K562 (cell line): ENCODE data around the gene AP3S2. TPM values are rescaled to one million over a fixed set of nuclear protein-coding genes. Genes with fewer than 3 reads are reported as not detected.

Experiments
- ATAC-seq: fragments of 200-7000 bp; cut with Tn5 transposase; 3 replicates; pipeline ENCODE4 v1.9.1; 2020; ENCODE audit warnings: moderate library complexity
- BruUV-seq: library from RNA; stranded (reverse); fragments of 400-500 nt; replicated peaks from 2 replicates; lab custom pipeline; 2021; lab: Mats Ljungman, UMichigan
- CTCF ChIA-PET: fragments of 300-600 bp; formaldehyde crosslinking; extraction: SDS; loops from one replicate; lab custom pipeline; 2021; ENCODE audit warnings: low intra/inter-chr PET ratio; lab: Yijun Ruan, JAX
- POLR2A ChIA-PET: fragments of 300-600, 350-650 bp; sonication (Branson Sonifier 250); formaldehyde crosslinking; extraction: SDS; loops from one replicate; lab custom pipeline; 2021; ENCODE audit warnings: antibody characterized with exemption, inconsistent platforms; lab: Yijun Ruan, JAX
- DNase-seq, 4 experiments: peaks; one replicate each; pipeline versions ENCODE4 v3.0.0 to v3.0.0-alpha.2; 2011 to 2018; ENCODE audit warnings: low spot score in 3 of 4, mixed read lengths in 3 of 4; ENCODE audit errors: extremely low read depth in 1 of 4
- FAIRE-seq: peaks from 2 replicates; lab custom pipeline; 2011; peaks lifted over from hg19 to GRCh38; lab: Jason Lieb, UNC
- H2AFZ ChIP-seq: 2 replicates; pipeline ENCODE4 v1.6.0; 2011; ENCODE audit warnings: low read depth, low read length, control low read depth, inconsistent platforms
- H3K27ac ChIP-seq: fragments of 200-600 bp; 3 replicates; pipeline ENCODE4 v1.8.0; 2011; ENCODE audit warnings: low read depth, mild to moderate bottlenecking, control low read depth, inconsistent platforms, low read length, moderate library complexity, mixed read lengths; ENCODE audit errors: extremely low read depth
- H3K27me3 ChIP-seq, 2 experiments: fragments of 300-600 bp in 1 of 2; 2 replicates in 1 of 2; 3 replicates in 1 of 2; pipeline versions ENCODE4 v1.6.0 to v1.8.0; 2011; ENCODE audit warnings: inconsistent platforms in 2 of 2, low read length in 2 of 2, mild to moderate bottlenecking in 1 of 2, mixed read lengths in 1 of 2, moderate library complexity in 1 of 2; ENCODE audit not compliant: control insufficient read depth in 2 of 2, insufficient read depth in 2 of 2
- H3K36me3 ChIP-seq: fragments of 300-600 bp; 3 replicates; pipeline ENCODE4 v1.8.0; 2011; ENCODE audit warnings: mild to moderate bottlenecking, low read length, inconsistent platforms; ENCODE audit not compliant: control insufficient read depth, insufficient read depth
- H3K4me1 ChIP-seq, 2 experiments: fragments of 200-600 bp in 1 of 2; replicated peaks in 1 of 2; 2 replicates in 1 of 2; 3 replicates in 1 of 2; pipeline versions ENCODE4 v1.5.1 to v1.8.0; 2011; ENCODE audit warnings: inconsistent platforms in 2 of 2, low read length in 2 of 2, mild to moderate bottlenecking in 1 of 2, mixed read lengths in 1 of 2, moderate library complexity in 1 of 2; ENCODE audit not compliant: control insufficient read depth in 2 of 2, insufficient read depth in 2 of 2
- H3K4me2 ChIP-seq: 2 replicates; pipeline ENCODE4 v1.6.1; 2011; ENCODE audit warnings: low read length, control low read depth, inconsistent platforms, mixed read lengths; ENCODE audit not compliant: insufficient read depth
- H3K4me3 ChIP-seq: fragments of 200-600 bp; sonication (generic), shearing (Covaris generic); 2 replicates; pipeline ENCODE4 v1.5.1; 2016; ENCODE audit warnings: control low read depth, inconsistent platforms
- H3K79me2 ChIP-seq: fragments of 200-600 bp; 3 replicates; pipeline ENCODE4 v1.8.0; 2011; ENCODE audit warnings: low read length, inconsistent platforms; ENCODE audit not compliant: control insufficient read depth, insufficient read depth
- H3K9ac ChIP-seq, 2 experiments: 2 replicates each; pipeline versions ENCODE4 v1.6.0 to v1.6.1; 2011; ENCODE audit warnings: low read depth in 2 of 2, low read length in 2 of 2, control low read depth in 1 of 2, inconsistent platforms in 1 of 2, mild to moderate bottlenecking in 1 of 2, mixed read lengths in 1 of 2; ENCODE audit not compliant: insufficient read depth in 1 of 2
- H3K9me1 ChIP-seq: one replicate; pipeline ENCODE4 v1.6.0; 2011; ENCODE audit warnings: inconsistent platforms, mild to moderate bottlenecking, low read length, moderate library complexity; ENCODE audit not compliant: control insufficient read depth, insufficient read depth
- H3K9me3 ChIP-seq: replicated peaks from 2 replicates; pipeline ENCODE4 v1.5.1; 2011; ENCODE audit warnings: low read depth, low read length, inconsistent platforms; ENCODE audit not compliant: control insufficient read depth, insufficient read depth
- H4K20me1 ChIP-seq: replicated peaks from 2 replicates; pipeline ENCODE4 v1.6.1; 2011; ENCODE audit warnings: low read length, inconsistent platforms, mixed read lengths; ENCODE audit not compliant: control insufficient read depth, insufficient read depth
- CGGBP1 ChIP-seq: fragments of 250-450 bp; sonication (Bioruptor Pico); IDR thresholded peaks from 2 replicates; pipeline ENCODE4 v1.9.0; 2021; ENCODE audit warnings: mild to moderate bottlenecking
- CXXC5 ChIP-seq: fragments of 250-450 bp; sonication (Bioruptor Pico); IDR thresholded peaks from 2 replicates; pipeline ENCODE4 v1.8.0; 2022; ENCODE audit warnings: inconsistent platforms, mild to moderate bottlenecking, moderate library complexity
- EP300 ChIP-seq: IDR thresholded peaks from 2 replicates; pipeline ENCODE4 v1.6.1; 2012; ENCODE audit warnings: low read length, improper control_type of control experiment
- HNRNPLL ChIP-seq: fragments of 200-400 bp; formaldehyde crosslinking; IDR thresholded peaks from 2 replicates; pipeline ENCODE4 v1.6.1; 2017; ENCODE audit warnings: low read length, low read depth, mild to moderate bottlenecking; ENCODE audit not compliant: poor library complexity, severe bottlenecking
- KDM5B ChIP-seq: fragments of 200-600 bp; sonication (generic); IDR thresholded peaks from 2 replicates; pipeline ENCODE4 v1.6.1; 2012; ENCODE audit warnings: low read depth, mild to moderate bottlenecking, moderate library complexity, low read length, control low read depth, inconsistent platforms; ENCODE audit not compliant: insufficient replicate concordance
- LARP7 ChIP-seq: fragments of 450-650 bp; IDR thresholded peaks from 2 replicates; pipeline ENCODE4 v1.6.1; 2016
- MTF1 ChIP-seq: fragments of 250-450 bp; sonication (Bioruptor Pico); IDR thresholded peaks from 2 replicates; pipeline ENCODE4 v1.9.0; 2021; ENCODE audit warnings: moderate library complexity, mild to moderate bottlenecking, inconsistent platforms, borderline replicate concordance
- OTX1 ChIP-seq: fragments of 450-650 bp; formaldehyde crosslinking; IDR thresholded peaks from 2 replicates; pipeline ENCODE4 v1.4.0; 2022; ENCODE audit warnings: mild to moderate bottlenecking
- TCF7 ChIP-seq: sonication (generic); IDR thresholded peaks from 2 replicates; pipeline ENCODE4 v1.6.1; 2016; ENCODE audit warnings: antibody characterized with exemption, borderline replicate concordance
- ZBTB5 ChIP-seq: fragments of 450-650 bp; IDR thresholded peaks from 2 replicates; pipeline ENCODE4 v1.6.1; 2017; ENCODE audit warnings: antibody characterized with exemption
- ZNF586 ChIP-seq: fragments of 450-650 bp; formaldehyde crosslinking; conservative IDR thresholded peaks from 2 replicates; pipeline ENCODE4 v1.4.0; 2020; ENCODE audit warnings: mild to moderate bottlenecking, moderate library complexity
- WGBS: fragments of 100-300 bp; shearing (Covaris generic); methylation state at CpG from one replicate; pipeline ENCODE4 v1.1.6; 2016; ENCODE audit warnings: low coverage, mixed read lengths; ENCODE audit not compliant: insufficient coverage; ENCODE audit errors: missing lambda C conversion rate; 5-methylcytosine and 5-hydroxymethylcytosine counted together
- in situ Hi-C: fragments of 300-500 bp; cut with MboI; formaldehyde crosslinking; loops from 4 replicates; pipeline ENCODE4 v1.15.0; 2018; ENCODE audit warnings: inconsistent platforms, mixed read lengths
- intact Hi-C: fragments of 100-400 bp; cut with micrococcal nuclease; formaldehyde crosslinking; loops from 2 replicates; pipeline ENCODE4 v1.14.2; 2022
- polyA plus RNA-seq, 8 experiments: library from polyadenylated mRNA; depleted of rRNA in 4 of 8; stranded (reverse) in 5 of 8; unstranded in 3 of 8; fragments of >200 nt; fragmentation: Nextera tagmentation in 2 of 8; fragmentation: Illumina TruSeq in 1 of 8; extraction: Ambion mirVana in 2 of 8; extraction: Trizol in 1 of 8; gene quantifications; 2 replicates each; pipeline versions ENCODE4 v1.2.1 to v1.2.3, GENCODE V29; 2011 to 2014; ENCODE audit warnings: inconsistent platforms in 1 of 8, missing spikeins in 1 of 8
- total RNA-seq, 7 experiments: library from RNA; depleted of rRNA in 6 of 7; stranded (reverse); fragments of >200 nt in 6 of 7; fragmentation: Illumina TruSeq in 2 of 7; extraction: Trizol in 2 of 7; gene quantifications; 2 replicates each; pipeline versions ENCODE4 v1.2.1 to v1.2.3, GENCODE V29; 2011 to 2021; ENCODE audit warnings: low replicate concordance in 1 of 7
- TF ChIP-seq, protein P1 (sequence below): IDR thresholded peaks from 2 replicates; pipeline ENCODE4 v1.6.1; 2011; ENCODE audit not compliant: insufficient read length; ENCODE audit errors: extremely low read depth

AP3S2 gene
- total and polyA plus RNA-seq, 9 of the 15 experiments (the other 6 are each of a cell fraction or from before 2014, with no cell fraction given) = 16.4 to 54.1 (median 37.4) TPM

- BruUV-seq = no TSS peak
- H3K36me3 ChIP-seq = no peaks in the 10 kb centered on the region
- no peak for DNase-seq
These were observed 92.2 kb downstream of the AP3S2 start for GRCh38 chr15:89801471-89802195.

More at GRCh38 chr15:89801471-89802195, 92.2 kb downstream of the AP3S2 start:
- H3K4me2 ChIP-seq = no peak overlapping the region
- peaks cover 0 to 47% of the 10 kb centered on the region in 2 experiments; a peak in 3 of 5 replicates for H3K4me1 ChIP-seq
- in situ Hi-C loops = no loop called here
- CTCF ChIA-PET = no interaction called here
- TF ChIP-seq ZBTB5 (no peak), LARP7 (no peak), TCF7 (no peak), HNRNPLL (no peak), OTX1 (CRISPR knock-in tag) (no peak), KDM5B (no peak), MTF1 (CRISPR knock-in tag) (no peak), CXXC5 (CRISPR knock-in tag) (no peak), EP300 (no peak), ZNF586 (no peak), CGGBP1 (no peak)
- TF ChIP-seq, protein P1, sequence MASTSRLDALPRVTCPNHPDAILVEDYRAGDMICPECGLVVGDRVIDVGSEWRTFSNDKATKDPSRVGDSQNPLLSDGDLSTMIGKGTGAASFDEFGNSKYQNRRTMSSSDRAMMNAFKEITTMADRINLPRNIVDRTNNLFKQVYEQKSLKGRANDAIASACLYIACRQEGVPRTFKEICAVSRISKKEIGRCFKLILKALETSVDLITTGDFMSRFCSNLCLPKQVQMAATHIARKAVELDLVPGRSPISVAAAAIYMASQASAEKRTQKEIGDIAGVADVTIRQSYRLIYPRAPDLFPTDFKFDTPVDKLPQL = no peak
- no peak overlapping the region for H3K4me3 ChIP-seq
- peaks cover 0 to 7% of the 10 kb centered on the region in 2 experiments; a peak in 1 of 5 replicates for H3K27me3 ChIP-seq
- no peak overlapping the region for H3K27ac ChIP-seq
- POLR2A ChIA-PET = interaction anchor here (0.7 kb wide), 1 partner anchor 35 kb away, joined by 3 read pairs; no protein-coding TSS in a partner anchor
- ATAC-seq (no peak), FAIRE-seq (no peak)
- WGBS = 45% methylated on average over 17 of the region's 21 CpGs
- peaks cover 2% of the 10 kb centered on the region; the same call in 1 of the 2 replicates for H4K20me1 ChIP-seq
- no peaks in the 10 kb centered on the region for H3K9me3 ChIP-seq
- peak overlapping the region in 1 of 2 experiments; percentile 68; a peak in 1 of 4 replicates for H3K9ac ChIP-seq
- intact Hi-C loops = no loop called here
- H3K79me2 ChIP-seq = no peaks in the 10 kb centered on the region
- H2AFZ ChIP-seq = no peak overlapping the region
- H3K9me1 ChIP-seq = no peaks in the 10 kb centered on the region
